ENCODE results near the gene PLCB1.
A peak's percentile ranks its signal among the peaks of the same experiment; 100 is the strongest.
"Not testable (repeated sequence)": the region's sequence is repeated elsewhere in the genome, so short reads cannot be mapped to it uniquely, and the experiment has no call there.

PLCB1 gene

GRCh38 chr20:8131598-8132483 lies at the start of gene PLCB1:
PLCB1 (plus strand) TSS chr20:8132266; CDS start chr20:8132652, 386 bp downstream.
- DNase-seq (ENCODE audit: low read depth in 2 of 2, low spot score in 1 of 2) = peak; percentile 19 to 66

GRCh38 chr20:8082989-8083388 lies 49.1 kb upstream of the PLCB1 start:
- no peak for DNase-seq (ENCODE audit: low read depth in 2 of 2, low spot score in 1 of 2)

GRCh38 chr20:8089668-8090067 lies 42.4 kb upstream of the PLCB1 start:
- DNase-seq (ENCODE audit: low read depth in 2 of 2, low spot score in 1 of 2) = no peak

- no peak for DNase-seq (ENCODE audit: low read depth in 2 of 2, low spot score in 1 of 2)
Measured at GRCh38 chr20:8094415-8094818, 37.6 kb upstream of the PLCB1 start.

- no peak for DNase-seq (ENCODE audit: low read depth in 2 of 2, low spot score in 1 of 2)
Measured at GRCh38 chr20:8094850-8095249, 37.2 kb upstream of the PLCB1 start.

GRCh38 chr20:8095648-8096572 lies 36.2 kb upstream of the PLCB1 start:
- no peak for DNase-seq (ENCODE audit: low read depth in 2 of 2, low spot score in 1 of 2)

- no peak for DNase-seq (ENCODE audit: low read depth in 2 of 2, low spot score in 1 of 2)
Measured at GRCh38 chr20:8097307-8097706, 34.8 kb upstream of the PLCB1 start.

- no peak for DNase-seq (ENCODE audit: low read depth in 2 of 2, low spot score in 1 of 2)
Measured at GRCh38 chr20:8104252-8104651, 27.8 kb upstream of the PLCB1 start.

GRCh38 chr20:8114612-8115011 lies 17.5 kb upstream of the PLCB1 start:
- not testable (repeated sequence) for DNase-seq (ENCODE audit: low read depth in 2 of 2, low spot score in 1 of 2)

- no peak for DNase-seq (ENCODE audit: low read depth in 2 of 2, low spot score in 1 of 2)
Measured at GRCh38 chr20:8115436-8115835, 16.6 kb upstream of the PLCB1 start.

GRCh38 chr20:8116067-8116811 lies 15.8 kb upstream of the PLCB1 start:
- DNase-seq (ENCODE audit: low read depth in 2 of 2, low spot score in 1 of 2) = no peak

- DNase-seq (ENCODE audit: low read depth in 2 of 2, low spot score in 1 of 2) = no peak
Measured at GRCh38 chr20:8117636-8118035, 14.4 kb upstream of the PLCB1 start.

GRCh38 chr20:8118039-8118438 lies 14.0 kb upstream of the PLCB1 start:
- DNase-seq (ENCODE audit: low read depth in 2 of 2, low spot score in 1 of 2) = no peak

- DNase-seq (ENCODE audit: low read depth in 2 of 2, low spot score in 1 of 2) = no peak
Measured at GRCh38 chr20:8118760-8119159, 13.3 kb upstream of the PLCB1 start.

- no peak for DNase-seq (ENCODE audit: low read depth in 2 of 2, low spot score in 1 of 2)
Measured at GRCh38 chr20:8121666-8122065, 10.4 kb upstream of the PLCB1 start.

GRCh38 chr20:8124639-8125038 lies 7.4 kb upstream of the PLCB1 start:
- DNase-seq (ENCODE audit: low read depth in 2 of 2, low spot score in 1 of 2) = no peak

- no peak for DNase-seq (ENCODE audit: low read depth in 2 of 2, low spot score in 1 of 2)
Measured at GRCh38 chr20:8126181-8126580, 5.9 kb upstream of the PLCB1 start.

- DNase-seq (ENCODE audit: low read depth in 2 of 2, low spot score in 1 of 2) = no peak
Measured at GRCh38 chr20:8126841-8127378, 5.2 kb upstream of the PLCB1 start.

- no peak for DNase-seq (ENCODE audit: low read depth in 2 of 2, low spot score in 1 of 2)
Measured at GRCh38 chr20:8127553-8128255, 4.4 kb upstream of the PLCB1 start.

GRCh38 chr20:8128291-8129060 lies 3.6 kb upstream of the PLCB1 start:
- DNase-seq (ENCODE audit: low read depth in 2 of 2, low spot score in 1 of 2) = no peak

Data from stimulated activated CD8-positive, alpha-beta memory T cell treated with anti-CD3 and anti-CD28 coated beads, Interleukin-4, amount 100 ng/mL, for 4 hours (primary cell).